SHP77 treated with DMSO at 0.1 percent for 48 hours (cell line): ENCODE measurements around the gene RERG.

Experiments used
- DNase-seq: peaks from one replicate; lab custom pipeline; 2025; lab: John Stamatoyannopoulos, UW

Gene RERG

DNA sequence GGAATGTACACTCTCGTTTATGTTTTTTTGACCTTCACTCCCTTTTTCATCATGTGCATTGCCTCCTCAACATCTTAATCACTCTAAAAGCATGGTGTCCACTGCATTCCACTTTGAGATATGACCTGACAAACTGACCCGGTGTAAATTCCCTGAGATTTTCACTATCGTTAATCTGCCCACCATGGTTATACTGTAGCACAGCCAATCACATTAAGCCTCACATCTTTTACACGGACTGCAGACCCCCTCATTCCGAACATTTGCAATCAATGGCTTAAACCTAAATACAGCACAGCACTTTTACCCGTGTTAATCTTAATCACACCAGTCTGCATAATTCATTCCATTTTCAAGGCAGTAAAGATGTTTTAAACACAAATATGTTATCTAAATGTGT, 2.4 kb downstream of the RERG start:
- DNase-seq = no peak

GRCh38 chr12:15216036-15216889, 5.0 kb downstream of the RERG start:
- DNase-seq = no peak

DNA sequence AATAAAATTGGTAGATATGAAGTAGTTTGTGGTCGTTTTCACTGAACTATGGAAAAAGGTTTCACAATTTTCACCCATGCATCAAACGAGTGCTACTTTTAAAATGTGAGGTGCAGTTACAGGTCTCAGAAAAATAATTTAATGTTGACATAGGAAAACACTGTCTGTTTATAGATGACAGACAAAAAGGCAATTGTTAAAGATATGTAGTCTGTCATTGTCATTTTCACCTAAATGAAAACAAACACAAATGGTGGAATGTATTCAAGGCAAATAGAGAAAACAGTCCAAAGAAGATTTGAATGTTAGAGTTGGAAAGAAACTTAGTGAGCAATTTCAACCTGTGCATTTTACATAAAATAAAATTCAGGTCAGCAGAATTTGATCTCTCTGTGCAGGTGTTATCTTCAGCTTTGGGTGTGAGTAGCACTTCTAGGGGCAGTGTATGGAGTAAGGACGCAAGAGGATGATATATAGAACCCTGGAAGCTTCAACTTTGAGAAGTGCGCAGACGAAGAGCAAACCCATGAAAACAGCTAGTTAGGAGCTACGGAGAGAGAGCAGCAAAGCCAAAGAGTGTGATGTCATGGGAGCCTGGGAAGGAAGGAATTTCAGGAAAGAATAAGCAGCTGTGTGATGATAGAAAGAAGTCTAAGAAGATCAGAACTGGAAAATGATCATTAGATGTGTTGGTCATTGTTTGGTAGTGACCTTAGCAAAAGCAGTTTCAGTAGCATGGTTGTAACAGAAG, 6.2 kb downstream of the RERG start:
- DNase-seq = no peak

- no peak for DNase-seq
Measured at GRCh38 chr12:15212930-15213329, 8.3 kb downstream of the RERG start.

DNA sequence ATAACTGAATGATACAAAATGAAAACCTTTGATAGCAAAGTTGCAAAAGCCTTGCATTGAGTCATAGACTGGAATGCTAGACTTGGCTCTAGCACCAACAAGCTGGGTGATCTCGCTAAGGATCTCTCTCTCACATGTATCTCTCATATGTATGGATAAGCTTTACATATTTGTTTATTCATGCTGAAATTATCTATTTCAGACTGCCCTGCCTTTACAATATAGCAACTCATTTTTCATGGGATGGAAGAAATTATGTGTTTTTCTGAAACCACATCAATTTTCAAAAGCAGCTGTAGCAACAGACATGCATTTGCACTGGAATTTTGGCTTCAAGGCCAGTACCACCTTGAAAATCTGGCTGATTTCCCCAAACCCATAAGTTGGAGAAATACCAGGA, 11.4 kb downstream of the RERG start:
- DNase-seq = no peak

DNA sequence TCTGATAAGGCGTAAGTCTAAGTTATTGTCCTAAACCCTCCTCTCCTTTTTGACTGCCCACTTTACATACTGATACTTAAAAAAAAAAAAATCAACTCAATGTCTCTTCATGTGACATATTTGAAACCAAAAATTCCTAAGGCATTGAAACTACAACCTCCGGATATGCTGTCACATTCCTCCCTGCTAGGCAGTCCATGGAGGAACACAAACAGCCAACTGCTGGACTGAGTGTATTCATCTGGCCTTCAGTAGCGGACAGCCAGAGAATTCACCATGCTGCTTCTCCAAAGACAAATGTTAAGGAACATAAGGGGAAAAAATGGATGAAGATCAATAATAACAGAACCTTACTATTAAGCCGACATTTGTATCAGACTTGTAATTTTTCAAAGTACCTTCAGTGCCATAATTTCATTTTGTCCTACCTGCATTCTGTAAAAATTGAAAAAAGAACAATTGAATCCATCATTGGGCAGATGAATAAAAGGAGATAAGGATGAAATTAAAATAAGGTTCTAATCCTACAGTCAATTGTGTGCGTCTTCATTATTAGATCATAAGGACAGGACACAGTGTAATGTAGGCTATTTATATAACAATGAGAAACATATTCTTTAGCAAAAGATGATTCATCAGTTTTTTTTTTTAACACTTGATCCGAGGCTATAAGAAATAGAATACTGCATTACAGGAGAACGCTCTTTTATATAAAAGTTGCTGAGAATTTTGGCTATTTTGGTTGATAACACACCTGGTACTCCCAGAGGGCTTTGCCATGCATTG, 12.2 kb downstream of the RERG start:
- no peak for DNase-seq

DNA sequence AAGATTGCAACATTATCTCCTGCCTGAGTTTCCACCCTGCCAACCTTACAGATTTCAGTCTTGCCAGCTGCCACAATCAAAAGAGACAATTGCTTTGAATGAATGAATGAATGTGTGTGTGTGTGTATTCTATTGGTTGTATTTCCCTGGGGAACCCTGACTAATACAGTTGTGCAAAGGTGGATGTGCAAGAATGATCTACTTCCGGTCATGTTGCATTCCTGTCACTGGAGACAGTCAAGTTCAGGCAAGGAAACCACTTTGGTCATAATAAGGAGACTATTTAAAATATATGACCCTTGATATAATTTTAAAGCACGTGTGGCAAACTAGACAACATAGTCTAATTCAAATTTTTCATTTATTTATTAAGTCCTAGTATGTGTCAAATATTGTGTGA, 13.1 kb downstream of the RERG start:
- DNase-seq = no peak

DNA sequence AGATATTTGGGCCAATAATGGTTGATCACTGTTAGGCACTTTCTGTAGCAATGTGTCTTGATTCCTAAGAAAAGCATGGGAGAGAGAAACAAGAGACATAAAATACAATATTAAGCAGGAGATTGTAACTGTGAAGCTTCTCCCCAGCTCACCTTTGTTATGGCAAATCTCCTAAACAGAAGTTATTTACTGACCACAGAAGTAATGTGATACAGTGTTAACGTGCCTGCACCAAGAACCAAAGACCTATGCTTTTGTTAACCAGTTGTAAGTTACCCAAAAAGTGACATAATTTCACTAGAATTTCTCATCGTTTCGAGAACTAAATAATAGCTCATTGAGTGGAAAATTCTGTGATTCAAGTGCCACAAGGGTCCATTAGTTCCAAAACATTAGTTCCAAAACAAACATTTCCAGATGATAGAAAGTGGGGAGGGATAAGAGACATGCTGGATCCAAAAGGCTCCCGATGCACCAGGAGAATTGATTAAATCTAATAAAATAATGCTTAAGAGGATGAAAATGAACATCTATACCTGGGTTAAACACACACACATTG, 14.3 kb downstream of the RERG start:
- DNase-seq = no peak

GRCh38 chr12:15206338-15206737, 14.9 kb downstream of the RERG start:
- no peak for DNase-seq

GRCh38 chr12:15205341-15206010, 15.7 kb downstream of the RERG start:
- no peak for DNase-seq

DNA sequence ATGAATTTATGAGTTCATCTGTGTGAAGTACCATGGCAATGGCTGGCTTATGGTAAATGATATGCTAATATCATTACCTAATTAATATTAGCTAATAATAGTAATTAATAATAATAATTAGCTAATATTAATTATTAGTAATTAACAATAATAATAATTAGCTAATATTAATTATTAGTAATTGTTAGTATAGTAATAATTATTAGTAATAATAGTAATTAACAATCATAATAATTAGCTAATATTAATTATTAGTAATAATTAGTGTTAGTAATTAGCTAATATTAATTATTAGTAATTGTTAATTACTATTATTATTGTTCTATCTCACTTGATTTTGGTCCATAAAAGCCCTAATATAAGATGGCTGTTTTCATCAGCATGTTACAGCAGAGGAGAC, 19.8 kb downstream of the RERG start:
- DNase-seq = no peak

GRCh38 chr12:15201056-15201455, 20.2 kb downstream of the RERG start:
- no peak for DNase-seq

- no peak for DNase-seq
Measured at GRCh38 chr12:15200641-15201040, 20.6 kb downstream of the RERG start.

- no peak for DNase-seq
Measured at GRCh38 chr12:15199930-15200329, 21.3 kb downstream of the RERG start.

GRCh38 chr12:15196678-15197505, 24.3 kb downstream of the RERG start:
- no peak for DNase-seq

- no peak for DNase-seq
Measured at GRCh38 chr12:15196221-15196620, 25.0 kb downstream of the RERG start.

DNA sequence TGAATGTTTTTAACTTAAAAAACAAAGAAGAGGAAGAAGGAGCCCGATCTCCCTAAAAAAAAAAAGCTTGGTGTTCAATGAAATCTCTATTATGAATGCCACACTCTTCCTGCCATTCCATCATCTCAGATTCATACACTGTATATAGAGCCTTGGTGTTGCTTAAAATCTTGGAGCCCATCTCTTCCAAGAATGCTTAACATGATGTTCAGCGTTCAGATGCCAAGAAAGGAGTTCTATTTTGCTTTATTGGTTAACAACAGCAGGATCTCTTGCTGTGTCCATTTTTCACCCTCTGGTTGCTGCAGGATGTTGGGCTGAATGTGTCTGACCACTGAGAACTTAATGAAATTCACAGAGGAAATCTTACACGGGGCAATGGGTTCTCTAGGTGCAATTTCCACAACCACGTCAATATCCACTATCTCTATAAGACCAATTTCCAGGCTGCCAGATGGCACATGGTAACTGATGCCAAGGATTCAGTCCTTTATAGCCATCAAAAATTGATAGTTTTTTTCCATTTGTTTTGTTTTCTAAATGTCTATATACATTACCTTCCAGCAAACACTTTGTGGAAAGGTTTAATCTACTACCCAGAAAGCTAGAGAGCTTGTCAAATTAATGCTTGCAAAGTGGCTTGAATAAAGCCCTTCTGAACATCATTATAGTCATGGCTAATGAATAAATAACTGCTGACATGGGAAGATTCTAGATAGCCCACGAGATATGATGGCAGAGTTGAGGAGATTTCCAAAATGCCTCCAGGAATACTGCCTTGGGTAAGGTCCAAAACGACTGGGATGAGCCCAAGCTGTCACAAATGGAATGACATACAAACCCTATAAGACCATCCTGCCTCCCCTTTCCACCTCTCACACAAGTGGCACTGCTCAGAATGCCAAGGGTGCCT, 26.5 kb downstream of the RERG start:
- no peak for DNase-seq

DNA sequence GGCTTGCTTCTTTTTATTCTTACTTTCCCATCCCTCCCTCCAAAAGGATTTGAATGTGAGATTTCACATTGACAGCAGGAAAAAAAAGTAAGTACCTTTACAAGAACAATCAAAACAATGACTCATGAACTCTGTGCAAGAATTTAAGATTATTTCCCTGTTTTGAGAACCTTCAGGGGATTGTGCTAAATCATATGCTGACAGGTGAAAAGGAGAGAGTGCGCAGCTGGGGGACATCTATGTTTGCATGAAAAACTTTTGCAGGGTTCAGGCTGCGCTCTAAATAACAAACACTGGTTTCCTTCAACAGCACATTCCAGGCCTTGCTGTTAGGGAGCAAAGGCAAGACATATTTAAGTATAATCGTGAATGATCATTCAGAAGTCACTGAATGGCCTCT, 27.3 kb downstream of the RERG start:
- no peak for DNase-seq

DNA sequence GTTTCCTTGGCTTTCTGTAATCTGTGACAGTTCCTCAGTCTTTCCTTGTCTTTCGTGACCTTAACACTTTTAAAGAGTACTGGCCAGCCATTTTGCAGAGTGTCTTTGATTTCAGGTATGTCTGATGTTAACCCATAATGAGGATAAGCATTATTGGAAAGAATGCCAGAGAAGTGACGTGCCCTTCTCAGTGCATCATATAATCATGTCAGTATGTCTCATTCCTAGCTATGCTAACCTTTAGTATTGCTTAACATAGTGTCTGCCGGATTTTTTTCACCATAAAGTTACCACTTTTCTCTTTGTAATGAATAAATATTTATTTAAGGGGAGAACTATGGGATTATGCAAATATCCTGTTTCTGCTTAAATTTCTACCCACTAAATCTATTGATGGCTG, 28.5 kb downstream of the RERG start:
- DNase-seq = no peak

GRCh38 chr12:15188127-15188526, 33.1 kb downstream of the RERG start:
- no peak for DNase-seq
